GM18526 (cell line): ENCODE results near the gene SHC2.

Experiments used
- POLR2A ChIP-seq: IDR thresholded peaks from 3 replicates; pipeline ENCODE4 v1.6.1; 2011; ENCODE audit not compliant: insufficient read length; ENCODE audit errors: extremely low read depth

SHC2 gene

GRCh38 chr19:460877-461720, at the start of gene SHC2:
TSS of gene SHC2 (minus strand) at chr19:461033. CDS start at chr19:460996, 37 bp downstream.
- TF ChIP-seq POLR2A = no peak

- TF ChIP-seq POLR2A = no peak
These were observed 47.6 kb upstream of the SHC2 start for GRCh38 chr19:508204-509150.

GRCh38 chr19:507286-508203, 46.7 kb upstream of the SHC2 start, which contains the start of gene TPGS1:
TSS of gene TPGS1 (plus strand) at chr19:507497. CDS start at chr19:507507, 10 bp downstream.
- TF ChIP-seq POLR2A = peak; percentile 48

- TF ChIP-seq POLR2A = peak; percentile 57
These were observed 45.8 kb upstream of the SHC2 start for GRCh38 chr19:506404-507285.

GRCh38 chr19:504616-505015, 43.8 kb upstream of the SHC2 start:
- no peak for TF ChIP-seq POLR2A

- no peak for TF ChIP-seq POLR2A
These were observed 40.8 kb upstream of the SHC2 start for GRCh38 chr19:501646-502045.

- no peak for TF ChIP-seq POLR2A
These were observed 38.3 kb upstream of the SHC2 start for GRCh38 chr19:498977-499623.

GRCh38 chr19:498511-498891, 37.7 kb upstream of the SHC2 start:
- TF ChIP-seq POLR2A = no peak

- TF ChIP-seq POLR2A = no peak
These were observed 37.2 kb upstream of the SHC2 start for GRCh38 chr19:497869-498510.

- TF ChIP-seq POLR2A = no peak
These were observed 36.6 kb upstream of the SHC2 start for GRCh38 chr19:497491-497868.

- no peak for TF ChIP-seq POLR2A
These were observed 36.2 kb upstream of the SHC2 start for GRCh38 chr19:496986-497385.

- TF ChIP-seq POLR2A = no peak
These were observed 35.4 kb upstream of the SHC2 start, which contains the start of gene MADCAM1 for GRCh38 chr19:496112-496665. TSS of gene MADCAM1 (plus strand) at chr19:496486. CDS start at chr19:496500, 14 bp downstream.

GRCh38 chr19:495402-496111, 34.7 kb upstream of the SHC2 start:
- TF ChIP-seq POLR2A = no peak
